Heart left ventricle (tissue), 13 donors: ENCODE results near the gene CEP131.

Source experiments
- CTCF ChIP-seq, 12 donors: fragments of 200-600 bp; sonication (generic) in 4 of 12; IDR thresholded peaks; one replicate each; pipeline versions ENCODE4 v1.5.0 to v1.8.0; 2018 to 2022; ENCODE audit warnings: antibody characterized with exemption in 12 of 12, mild to moderate bottlenecking in 5 of 12
- POLR2A ChIP-seq, 2 donors: fragments of 450-650 bp; IDR thresholded peaks; one replicate each; pipeline ENCODE4 v1.6.1; 2017; ENCODE audit warnings: antibody characterized with exemption in 2 of 2, mild to moderate bottlenecking in 2 of 2, moderate library complexity in 2 of 2
- donor health status: ischemic (EF 13 %, LVEDD 7.1; RV severe dilation, severe dysfunction).
- donor health status: DM: no; HTN: yes; CAD: no.
- donor health status: DM: no; HTN: no; CAD: no.
- donor health status: ischemic (EF 25% LVEDD 6.9; RV normal size, moderate dysfunction).
- donor health status: ischemic (EF 25% LVEDD 5.7; RV mildly dilated, moderate dysfunction).
- donor health status: ischemic (EF 35%, LVEDD 5.7; RV mildly dilated, moderate dysfunction).
- donor health status: nonischemic (EF 11% LVEDD 7.7; RV severe dilation, severe dysfunction).
- donor health status: DM: yes; HTN: yes; CAD: no.
- donor health status: PGD.
- donor health status: ischemic (EF 29% LVEDD 5.4; RV normal size, mild dysfunction).
- donor health status: nonischemic (EF 23%, LVEDD 6.1; RV moderate dilation, normal function).

DNA sequence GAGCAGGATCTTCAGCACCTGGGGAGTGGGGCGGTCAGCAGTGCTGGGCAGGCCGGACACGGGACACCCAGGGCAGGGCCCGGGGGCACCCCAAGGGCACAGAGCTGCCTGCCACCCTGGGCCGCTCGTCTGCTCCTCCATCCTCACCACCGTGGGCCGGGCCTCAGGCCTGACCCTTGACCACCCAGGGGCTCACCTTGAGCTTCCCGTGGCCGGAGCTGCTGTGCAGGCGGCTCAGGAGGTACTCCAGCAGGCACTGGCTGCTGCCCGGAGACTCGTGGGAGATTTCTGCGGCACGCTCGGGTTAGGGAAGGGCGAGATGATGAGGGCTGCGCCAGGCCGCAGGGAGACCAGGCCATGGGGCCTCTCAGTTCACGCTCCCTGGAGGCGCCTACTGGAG, 14.0 kb upstream of the CEP131 start:
- TF ChIP-seq POLR2A (IDR thresholded peaks at IDR 0.05) (no peak), CTCF (IDR thresholded peaks at IDR 0.05) (no peak)
